ENCODE measurements around the gene ATXN1.

DNA sequence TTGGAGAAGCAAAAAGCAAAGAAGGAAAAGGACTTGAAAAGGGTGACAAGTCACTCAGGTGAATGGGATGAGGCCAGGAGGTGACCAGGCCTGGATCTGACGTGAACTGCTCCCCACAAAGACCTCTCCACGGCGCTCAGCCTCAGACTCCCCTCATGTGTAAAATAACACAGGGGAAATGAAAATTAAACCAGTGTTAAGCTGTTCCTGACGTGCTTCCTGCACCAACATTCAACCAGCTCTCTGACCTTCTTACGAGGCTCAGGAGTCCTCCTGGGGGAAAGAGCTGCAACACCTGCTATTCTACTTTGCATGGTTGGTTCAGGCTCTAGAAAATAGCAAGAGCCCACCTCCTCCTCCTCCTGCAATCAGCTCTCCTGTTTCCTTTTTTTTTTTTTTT, 256.7 kb downstream of the ATXN1 start:
- TF ChIP-seq CHD4 (IDR thresholded peaks at IDR 0.05; ENCODE audit: borderline replicate concordance) (no peak), SMC3 (IDR thresholded peaks at IDR 0.05) (no peak), RCOR1 (IDR thresholded peaks at IDR 0.05; ENCODE audit: low read depth, low read length) (no peak), KDM1A (IDR thresholded peaks at IDR 0.05; ENCODE audit: low read depth) (no peak), CTCF (IDR thresholded peaks at IDR 0.05) (no peak), SREBF2 (IDR thresholded peaks at IDR 0.05) (no peak), EHMT2 (IDR thresholded peaks at IDR 0.05; ENCODE audit: low read depth) (no peak), MAFK (IDR thresholded peaks at IDR 0.05; ENCODE audit: partially characterized antibody) (no peak), REST (IDR thresholded peaks at IDR 0.05) (no peak), CEBPB (IDR thresholded peaks at IDR 0.05) (no peak), POLR2A (IDR thresholded peaks at IDR 0.05; ENCODE audit: low read length) (no peak)
- TF ChIP-seq, protein P1, sequence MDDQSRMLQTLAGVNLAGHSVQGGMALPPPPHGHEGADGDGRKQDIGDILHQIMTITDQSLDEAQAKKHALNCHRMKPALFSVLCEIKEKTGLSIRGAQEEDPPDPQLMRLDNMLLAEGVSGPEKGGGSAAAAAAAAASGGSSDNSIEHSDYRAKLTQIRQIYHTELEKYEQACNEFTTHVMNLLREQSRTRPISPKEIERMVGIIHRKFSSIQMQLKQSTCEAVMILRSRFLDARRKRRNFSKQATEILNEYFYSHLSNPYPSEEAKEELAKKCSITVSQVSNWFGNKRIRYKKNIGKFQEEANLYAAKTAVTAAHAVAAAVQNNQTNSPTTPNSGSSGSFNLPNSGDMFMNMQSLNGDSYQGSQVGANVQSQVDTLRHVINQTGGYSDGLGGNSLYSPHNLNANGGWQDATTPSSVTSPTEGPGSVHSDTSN (IDR thresholded peaks at IDR 0.05) = no peak
- TF ChIP-seq, protein P2, sequence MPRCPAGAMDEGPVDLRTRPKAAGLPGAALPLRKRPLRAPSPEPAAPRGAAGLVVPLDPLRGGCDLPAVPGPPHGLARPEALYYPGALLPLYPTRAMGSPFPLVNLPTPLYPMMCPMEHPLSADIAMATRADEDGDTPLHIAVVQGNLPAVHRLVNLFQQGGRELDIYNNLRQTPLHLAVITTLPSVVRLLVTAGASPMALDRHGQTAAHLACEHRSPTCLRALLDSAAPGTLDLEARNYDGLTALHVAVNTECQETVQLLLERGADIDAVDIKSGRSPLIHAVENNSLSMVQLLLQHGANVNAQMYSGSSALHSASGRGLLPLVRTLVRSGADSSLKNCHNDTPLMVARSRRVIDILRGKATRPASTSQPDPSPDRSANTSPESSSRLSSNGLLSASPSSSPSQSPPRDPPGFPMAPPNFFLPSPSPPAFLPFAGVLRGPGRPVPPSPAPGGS (IDR thresholded peaks at IDR 0.05) = no peak
